HepG2 (cell line): Measurements from ENCODE around the gene TBX6. TPM values are rescaled to one million over a fixed set of nuclear protein-coding genes. Genes with fewer than 3 reads are reported as not detected.

ENCODE experiments used
- HMGXB3 ChIP-seq: sonication (generic); formaldehyde crosslinking; IDR thresholded peaks from 2 replicates; pipeline ENCODE4 v1.4.0; 2020; ENCODE audit warnings: missing genetic modification reagents, borderline replicate concordance
- MLXIP ChIP-seq: sonication (generic); formaldehyde crosslinking; IDR thresholded peaks from 2 replicates; pipeline ENCODE4 v1.9.0; 2021; ENCODE audit warnings: missing genetic modification reagents, borderline replicate concordance
- REST ChIP-seq, 2 experiments: IDR thresholded peaks; 2 replicates each; pipeline ENCODE4 v1.6.1; 2011 to 2012; ENCODE audit warnings: low read length in 2 of 2, borderline replicate concordance in 1 of 2, low read depth in 1 of 2, mild to moderate bottlenecking in 1 of 2, moderate library complexity in 1 of 2
- RFXAP ChIP-seq: sonication (generic); formaldehyde crosslinking; IDR thresholded peaks from 2 replicates; pipeline ENCODE4 v1.4.0; 2020; ENCODE audit warnings: missing genetic modification reagents, borderline replicate concordance
- SNAPC2 ChIP-seq: sonication (generic); formaldehyde crosslinking; IDR thresholded peaks from 2 replicates; pipeline ENCODE4 v1.8.1; 2022; ENCODE audit warnings: mild to moderate bottlenecking, missing genetic modification reagents
- SP4 ChIP-seq: sonication (generic); formaldehyde crosslinking; IDR thresholded peaks from 2 replicates; pipeline ENCODE4 v1.8.1; 2023; ENCODE audit warnings: mild to moderate bottlenecking, missing genetic modification reagents
- ZBTB34 ChIP-seq: sonication (generic); formaldehyde crosslinking; IDR thresholded peaks from 2 replicates; pipeline ENCODE4 v1.8.0; 2022; ENCODE audit warnings: mild to moderate bottlenecking, missing genetic modification reagents
- ZBTB38 ChIP-seq: sonication (generic); formaldehyde crosslinking; IDR thresholded peaks from 2 replicates; pipeline ENCODE4 v1.5.1; 2020; ENCODE audit warnings: mild to moderate bottlenecking, missing genetic modification reagents
- ZNF280D ChIP-seq: sonication (generic); formaldehyde crosslinking; IDR thresholded peaks from 2 replicates; pipeline ENCODE4 v1.5.1; 2020; ENCODE audit warnings: mild to moderate bottlenecking, missing genetic modification reagents
- ZNF607 ChIP-seq: sonication (generic); formaldehyde crosslinking; IDR thresholded peaks from 2 replicates; pipeline ENCODE4 v1.5.1; 2020; ENCODE audit warnings: missing genetic modification reagents, mild to moderate bottlenecking, borderline replicate concordance
- polyA plus RNA-seq, 8 experiments: library from polyadenylated mRNA; depleted of rRNA in 3 of 8; stranded (reverse) in 7 of 8; unstranded in 1 of 8; fragments of >200 nt; fragmentation: Illumina TruSeq in 4 of 8; extraction: Trizol in 4 of 8; gene quantifications; 2 replicates each; pipeline versions ENCODE4 v1.2.1 to v1.2.3, GENCODE V29; 2011 to 2016; ENCODE audit warnings: low read depth in 4 of 8, missing spikeins in 1 of 8, mixed read lengths in 1 of 8; ENCODE audit not compliant: insufficient read depth in 1 of 8
- total RNA-seq, 5 experiments: library from RNA; depleted of rRNA; stranded (reverse); fragments of >200 nt; fragmentation: Illumina TruSeq; extraction: Trizol; gene quantifications; 2 replicates each; pipeline ENCODE4 v1.2.3, GENCODE V29; 2016; ENCODE audit warnings: low read depth in 1 of 5

The TBX6 gene
- total and polyA plus RNA-seq, 2 of the 13 experiments (the other 11 are each of a cell fraction or from before 2014, with no cell fraction given): 0.24 to 0.42 TPM

- peak; percentile 65; the same call in 1 of the 2 replicates for TF ChIP-seq ZBTB38 (CRISPR knock-in tag)
- TF ChIP-seq HMGXB3 (CRISPR knock-in tag): peak; percentile 53; the same call in 1 of the 2 replicates
- TF ChIP-seq ZNF607 (CRISPR knock-in tag): 0 out of 2 replicates have a peak, but pooled peaks have one; percentile 5
- TF ChIP-seq SNAPC2 (CRISPR knock-in tag): peak; percentile 86; the same call in 1 of the 2 replicates
- TF ChIP-seq ZBTB34: peak; percentile 81; the same call in 1 of the 2 replicates
- peak; percentile 73; the same call in 1 of the 2 replicates for TF ChIP-seq SP4 (CRISPR knock-in tag)
- no peak for TF ChIP-seq ZNF280D (CRISPR knock-in tag)
- TF ChIP-seq RFXAP: 0 out of 2 replicates have a peak, but pooled peaks have one; percentile 47
- no peak; a peak in 1 of 4 replicates for TF ChIP-seq REST (IDR thresholded peaks at IDR 0.05; ENCODE audit: borderline replicate concordance in 1 of 2, low read depth in 1 of 2, low read length in 2 of 2)
- TF ChIP-seq MLXIP (CRISPR knock-in tag): no peak
These were observed 27.6 kb downstream of the TBX6 start (continued) for GRCh38 chr16:30063893-30064728.
